Fibroblast of lung (primary cell): ENCODE results near the gene DISP1.

ENCODE experiments used
- EZH2 ChIP-seq: IDR thresholded peaks from 2 replicates; pipeline ENCODE4 v1.5.1; 2012; ENCODE audit warnings: low read length, control low read depth, mild to moderate bottlenecking; ENCODE audit errors: missing control alignments
- TF ChIP-seq, protein P1 (sequence below), 2 donors: IDR thresholded peaks in 1 of 2; conservative IDR thresholded peaks in 1 of 2; 1 replicate in 1 of 2; 2 replicates in 1 of 2; pipeline ENCODE4 v1.5.1; 2011 to 2012; ENCODE audit warnings: low read length in 2 of 2, control low read depth in 1 of 2, inconsistent platforms in 1 of 2, low read depth in 1 of 2, mild to moderate bottlenecking in 1 of 2

DNA sequence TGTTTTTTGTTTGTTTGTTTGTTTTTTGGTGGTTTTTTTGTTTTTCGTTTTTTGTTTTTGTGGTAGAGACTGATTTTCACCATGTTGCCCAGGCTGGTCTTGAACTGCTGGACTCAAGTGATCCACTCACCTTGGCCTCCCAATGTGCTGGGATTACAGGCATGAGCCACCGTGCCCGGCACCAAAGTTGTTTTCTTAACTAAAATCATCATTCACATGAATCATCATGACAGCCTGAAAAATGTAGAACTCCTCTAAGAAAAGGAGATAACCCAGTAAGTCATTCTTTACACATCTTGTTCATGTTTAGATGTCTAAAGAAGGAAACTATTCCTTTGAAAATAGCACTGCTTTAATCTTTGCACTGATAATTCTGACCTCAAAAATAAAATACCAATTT is 37.5 kb downstream of the DISP1 start:
- TF ChIP-seq, protein P1, sequence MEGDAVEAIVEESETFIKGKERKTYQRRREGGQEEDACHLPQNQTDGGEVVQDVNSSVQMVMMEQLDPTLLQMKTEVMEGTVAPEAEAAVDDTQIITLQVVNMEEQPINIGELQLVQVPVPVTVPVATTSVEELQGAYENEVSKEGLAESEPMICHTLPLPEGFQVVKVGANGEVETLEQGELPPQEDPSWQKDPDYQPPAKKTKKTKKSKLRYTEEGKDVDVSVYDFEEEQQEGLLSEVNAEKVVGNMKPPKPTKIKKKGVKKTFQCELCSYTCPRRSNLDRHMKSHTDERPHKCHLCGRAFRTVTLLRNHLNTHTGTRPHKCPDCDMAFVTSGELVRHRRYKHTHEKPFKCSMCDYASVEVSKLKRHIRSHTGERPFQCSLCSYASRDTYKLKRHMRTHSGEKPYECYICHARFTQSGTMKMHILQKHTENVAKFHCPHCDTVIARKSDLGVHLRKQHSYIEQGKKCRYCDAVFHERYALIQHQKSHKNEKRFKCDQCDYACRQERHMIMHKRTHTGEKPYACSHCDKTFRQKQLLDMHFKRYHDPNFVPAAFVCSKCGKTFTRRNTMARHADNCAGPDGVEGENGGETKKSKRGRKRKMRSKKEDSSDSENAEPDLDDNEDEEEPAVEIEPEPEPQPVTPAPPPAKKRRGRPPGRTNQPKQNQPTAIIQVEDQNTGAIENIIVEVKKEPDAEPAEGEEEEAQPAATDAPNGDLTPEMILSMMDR (conservative IDR thresholded peaks at IDR 0.05 in 1 of 2, IDR thresholded peaks at IDR 0.05 in 1 of 2; ENCODE audit: low read depth in 1 of 2, low read length in 2 of 2): no peak
- TF ChIP-seq EZH2: no peak
